Measurements from ENCODE around the gene UGT8. TPM values are rescaled to one million over a fixed set of nuclear protein-coding genes. Genes with fewer than 3 reads are reported as not detected.

The UGT8 gene
- total and polyA plus RNA-seq, 2 of the 8 experiments (the other 6 are each of a cell fraction or from before 2014, with no cell fraction given), result 16.9 to 26.9 TPM

- Histone ChIP-seq H3K4ac (replicated peaks; ENCODE audit: insufficient read length, low read depth, low read length) (no peak overlapping the region), H2BK120ac (replicated peaks; ENCODE audit: low read depth, low read length) (no peak overlapping the region), H2AK5ac (ENCODE audit: low read depth, low read length) (no peak overlapping the region), H3K79me1 (ENCODE audit: low read depth, low read length) (no peaks in the 10 kb centered on the region), H2BK12ac (ENCODE audit: low read depth, low read length) (no peak overlapping the region), H3K23ac (ENCODE audit: insufficient read length) (no peak overlapping the region), H2AFZ (ENCODE audit: low read length) (no peak overlapping the region), H4K5ac (ENCODE audit: insufficient read length, low read depth, low read length) (no peak overlapping the region), H2BK15ac (ENCODE audit: low read length) (no peak overlapping the region), H4K8ac (ENCODE audit: extremely low read depth, insufficient read depth, low read length) (no peak overlapping the region), H3K14ac (ENCODE audit: insufficient read length) (no peak overlapping the region), H3K23me2 (ENCODE audit: low read depth, low read length) (no peaks in the 10 kb centered on the region), H4K91ac (replicated peaks; ENCODE audit: insufficient read length, low read length) (no peak overlapping the region), H3K79me2 (ENCODE audit: control insufficient read depth in 1 of 2, insufficient read depth in 2 of 2, low read length in 2 of 2) (no peaks in the 10 kb centered on the region), H3K4me3 (ENCODE audit: extremely low read depth in 1 of 4, insufficient read depth in 2 of 4, low read depth in 3 of 4, low read length in 4 of 4) (no peak overlapping the region), H3K27ac (ENCODE audit: low read depth, low read length) (no peak overlapping the region), H3K36me3 (ENCODE audit: control insufficient read depth in 2 of 4, insufficient read depth in 4 of 4, low read length in 3 of 4) (no peaks in the 10 kb centered on the region; a peak in 1 of 8 replicates), H4K20me1 (replicated peaks in 1 of 2; ENCODE audit: control insufficient read depth in 1 of 2, insufficient read depth in 2 of 2, low read length in 2 of 2) (no peaks in the 10 kb centered on the region), H3K4me1 (replicated peaks in 1 of 4; ENCODE audit: control insufficient read depth in 3 of 4, insufficient read depth in 4 of 4, low read length in 3 of 4) (no peaks in the 10 kb centered on the region), H3K9me3 (ENCODE audit: insufficient read depth in 2 of 2, low read depth in 1 of 2, low read length in 1 of 2) (peaks cover 9 to 24% of the 10 kb centered on the region in 2 experiments; a peak in 3 of 4 replicates), H3K56ac (replicated peaks; ENCODE audit: insufficient read length, low read depth, low read length) (no peak overlapping the region), H3K4me2 (ENCODE audit: insufficient read depth in 1 of 2, low read depth in 2 of 2, low read length in 2 of 2) (no peak overlapping the region), H3K18ac (ENCODE audit: extremely low read depth, low read length) (no peak overlapping the region), H2BK20ac (ENCODE audit: low read length) (no peak overlapping the region), H3K27me3 (replicated peaks in 1 of 4; ENCODE audit: control insufficient read depth in 3 of 4, extremely low read depth in 1 of 4, insufficient read depth in 3 of 4, low read length in 3 of 4) (no peaks in the 10 kb centered on the region), H3K9ac (replicated peaks in 1 of 4; ENCODE audit: extremely low read depth in 1 of 4, low read depth in 3 of 4, low read length in 3 of 4) (no peak overlapping the region), H2BK5ac (ENCODE audit: low read depth, low read length) (no peak overlapping the region)
- ChIA-PET CTCF (ENCODE audit: partially characterized antibody) (no interaction called here), POLR2A (ENCODE audit: partially characterized antibody) (interaction anchor here (1.5 kb wide), 1 partner anchor 15 kb away, joined by 4 read pairs; no protein-coding TSS in a partner anchor)
- TF ChIP-seq CBX8 (IDR thresholded peaks at IDR 0.05; ENCODE audit: borderline replicate concordance, low read depth, low read length), result no peak
- no peak for TF ChIP-seq MAX (IDR thresholded peaks at IDR 0.05)
- no peak for TF ChIP-seq ZNF274 (IDR thresholded peaks at IDR 0.05; ENCODE audit: borderline replicate concordance, extremely low read depth, low read length)
- no peak for TF ChIP-seq POLR2A (IDR thresholded peaks at IDR 0.05; ENCODE audit: control extremely low read depth in 1 of 2, low read depth in 2 of 2, low read length in 2 of 2)
- TF ChIP-seq SAP30 (IDR thresholded peaks at IDR 0.05; ENCODE audit: insufficient read depth, insufficient replicate concordance, low read length), result no peak
- TF ChIP-seq TCF12 (IDR thresholded peaks at IDR 0.05; ENCODE audit: low read depth, low read length), result no peak
- TF ChIP-seq TBP (IDR thresholded peaks at IDR 0.05; ENCODE audit: low read depth, low read length), result no peak
- no peak for TF ChIP-seq HDAC2 (IDR thresholded peaks at IDR 0.05; ENCODE audit: borderline replicate concordance in 1 of 2, low read depth in 2 of 2, low read length in 2 of 2)
- FAIRE-seq (no peak), DNase-seq (ENCODE audit: low read depth in 1 of 2, low spot score in 2 of 2) (no peak)
- WGBS, 2 experiments (ENCODE audit: extremely low coverage in 1 of 2, insufficient coverage in 1 of 2, insufficient read length in 1 of 2, insufficient replicate concordance in 2 of 2, low coverage in 1 of 2, low lambda C conversion rate in 2 of 2, missing lambda C conversion rate in 1 of 2), result 72% methylated on average over 1 of the region's 1 CpG; no CpG with 5 or more reads in 1 of the 2 experiments
Measured at GRCh38 chr4:114549638-114550037, 49.0 kb upstream of the UGT8 start.

All from H1 (cell line).